Calu3 (cell line): ENCODE measurements around the gene INTS6L. TPM values are rescaled to one million over a fixed set of nuclear protein-coding genes. Genes with fewer than 3 reads are reported as not detected.

Experiments
- Bru-seq: library from RNA; stranded (reverse); fragments of 400-500 nt; gene quantifications from one replicate; lab custom pipeline; 2021; lab: Mats Ljungman, UMichigan
- BruChase-seq, 2 experiments: library from RNA; stranded (reverse); fragments of 400-500 nt; gene quantifications; one replicate each; lab custom pipeline; 2021; lab: Mats Ljungman, UMichigan
- BruUV-seq: library from RNA; stranded (reverse); fragments of 400-500 nt; replicated peaks from 2 replicates; lab custom pipeline; 2021; lab: Mats Ljungman, UMichigan
- CTCF ChIA-PET: fragments of 300-600 bp; sonication (Branson Sonifier 250); formaldehyde crosslinking; loops from one replicate; lab custom pipeline; 2022; ENCODE audit warnings: antibody characterized with exemption; lab: Charles Lee
- DNase-seq: peaks from one replicate; pipeline ENCODE4 v3.0.0; 2022
- H3K27ac Mint-ChIP-seq: one replicate; pipeline ENCODE4 v1.8.0; 2022; ENCODE audit warnings: mixed read lengths; ENCODE audit not compliant: unreplicated experiment
- H3K27me3 Mint-ChIP-seq: one replicate; pipeline ENCODE4 v1.8.0; 2022; ENCODE audit warnings: mixed read lengths; ENCODE audit not compliant: unreplicated experiment
- H3K36me3 Mint-ChIP-seq: one replicate; pipeline ENCODE4 v1.8.0; 2022; ENCODE audit warnings: mild to moderate bottlenecking, moderate library complexity, mixed read lengths; ENCODE audit not compliant: insufficient read depth, unreplicated experiment
- H3K4me1 Mint-ChIP-seq: one replicate; pipeline ENCODE4 v1.8.0; 2022; ENCODE audit warnings: mild to moderate bottlenecking, low read depth, mixed read lengths; ENCODE audit not compliant: unreplicated experiment
- H3K4me3 Mint-ChIP-seq: one replicate; pipeline ENCODE4 v1.8.0; 2022; ENCODE audit warnings: mild to moderate bottlenecking, low read depth, moderate library complexity, mixed read lengths; ENCODE audit not compliant: unreplicated experiment
- H3K9me3 Mint-ChIP-seq: one replicate; pipeline ENCODE4 v1.8.0; 2022; ENCODE audit warnings: low read depth, mixed read lengths; ENCODE audit not compliant: unreplicated experiment
- intact Hi-C: fragments of 100-400 bp; cut with micrococcal nuclease; formaldehyde crosslinking; loops from one replicate; pipeline ENCODE4 v1.10.0; 2022; ENCODE audit not compliant: unreplicated experiment
- long read RNA-seq: library from polyadenylated mRNA; stranded (forward); transcript quantifications from one replicate; pipeline ENCODE4 v2.0.0, GENCODE V29; 2022
- total RNA-seq: library from RNA; stranded (reverse); gene quantifications from 2 replicates; pipeline ENCODE4 v1.2.3, GENCODE V29; 2022
- TF ChIP-seq, protein P1 (sequence below): fragments of 200-600 bp; IDR thresholded peaks from one replicate; pipeline ENCODE4 v1.8.0; 2022; ENCODE audit warnings: antibody characterized with exemption; ENCODE audit not compliant: unreplicated experiment

Gene INTS6L
- total RNA-seq (5.7 and 7.2 TPM in 2 replicates), Bru-seq, nascent RNA (percentile 58 among the genes with signal in this experiment), BruChase-seq, experiment 1, labeled RNA remaining after a 6-hour chase (percentile 47 among the genes with signal in this experiment), BruChase-seq, experiment 2, labeled RNA remaining after a 2-hour chase (percentile 66 among the genes with signal in this experiment)
- long read RNA-seq, partial matches to known transcripts, result 2 of 10 reads
- long read RNA-seq, other reads (novel, unspliced or antisense), result 5 of 10 reads

GRCh38 chrX:135520553-135521404 is at the start of gene INTS6L:
Gene INTS6L (plus strand): TSS chrX:135520660. CDS start chrX:135520993, 333 bp downstream.
- CTCF ChIA-PET, result interaction anchor here (0.9 to 1.3 kb wide), 2 partner anchors 28 to 131 kb away, joined by 3 to 4 read pairs; no protein-coding TSS in a partner anchor
- peak; percentile 76 for DNase-seq
- no TSS peak for BruUV-seq
- peak within 1 kb of the TSS; percentile 90 for H3K4me3 Mint-ChIP-seq
- peak within 1 kb of the TSS; percentile 94 for H3K27ac Mint-ChIP-seq
- no peaks in the 10 kb centered on the region for H3K4me1 Mint-ChIP-seq
- intact Hi-C loops, result no loop called here
- H3K27me3 Mint-ChIP-seq, result no peaks in the 10 kb centered on the region
- TF ChIP-seq, protein P1, sequence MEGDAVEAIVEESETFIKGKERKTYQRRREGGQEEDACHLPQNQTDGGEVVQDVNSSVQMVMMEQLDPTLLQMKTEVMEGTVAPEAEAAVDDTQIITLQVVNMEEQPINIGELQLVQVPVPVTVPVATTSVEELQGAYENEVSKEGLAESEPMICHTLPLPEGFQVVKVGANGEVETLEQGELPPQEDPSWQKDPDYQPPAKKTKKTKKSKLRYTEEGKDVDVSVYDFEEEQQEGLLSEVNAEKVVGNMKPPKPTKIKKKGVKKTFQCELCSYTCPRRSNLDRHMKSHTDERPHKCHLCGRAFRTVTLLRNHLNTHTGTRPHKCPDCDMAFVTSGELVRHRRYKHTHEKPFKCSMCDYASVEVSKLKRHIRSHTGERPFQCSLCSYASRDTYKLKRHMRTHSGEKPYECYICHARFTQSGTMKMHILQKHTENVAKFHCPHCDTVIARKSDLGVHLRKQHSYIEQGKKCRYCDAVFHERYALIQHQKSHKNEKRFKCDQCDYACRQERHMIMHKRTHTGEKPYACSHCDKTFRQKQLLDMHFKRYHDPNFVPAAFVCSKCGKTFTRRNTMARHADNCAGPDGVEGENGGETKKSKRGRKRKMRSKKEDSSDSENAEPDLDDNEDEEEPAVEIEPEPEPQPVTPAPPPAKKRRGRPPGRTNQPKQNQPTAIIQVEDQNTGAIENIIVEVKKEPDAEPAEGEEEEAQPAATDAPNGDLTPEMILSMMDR, result no peak
- peaks cover 30% of the 10 kb centered on the region for H3K36me3 Mint-ChIP-seq
- H3K9me3 Mint-ChIP-seq, result no peaks in the 10 kb centered on the region

GRCh38 chrX:135476378-135476777 is 44.1 kb upstream of the INTS6L start:
- no TSS peak for BruUV-seq
- intact Hi-C loops, result no loop called here
- Mint-ChIP-seq H3K27me3 (peaks cover 49% of the 10 kb centered on the region), H3K9me3 (no peaks in the 10 kb centered on the region), H3K27ac (no peak overlapping the region), H3K36me3 (no peaks in the 10 kb centered on the region), H3K4me3 (no peak overlapping the region), H3K4me1 (no peaks in the 10 kb centered on the region)
- CTCF ChIA-PET, result no interaction called here
- no peak for DNase-seq
- TF ChIP-seq, protein P1, result no peak

DNA sequence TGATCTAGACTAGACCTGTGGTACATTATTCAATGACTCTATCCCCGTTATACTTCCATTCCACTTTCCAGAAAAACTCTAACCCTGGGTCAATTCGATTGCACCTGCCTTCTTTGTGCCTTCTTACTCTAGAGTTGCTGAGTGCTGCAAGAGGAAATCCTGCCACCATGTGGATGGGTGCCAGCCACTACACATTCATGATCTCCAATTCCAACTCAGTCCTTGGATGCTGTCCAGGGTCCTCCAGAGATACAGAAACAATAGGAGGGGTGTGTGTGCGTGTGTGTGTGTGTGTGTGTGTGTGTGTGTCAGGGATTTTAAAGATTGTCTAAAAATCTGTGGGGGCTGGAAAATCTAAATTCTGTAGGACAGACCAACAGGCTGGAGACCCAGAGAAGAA is 42.9 kb upstream of the INTS6L start:
- Mint-ChIP-seq H3K9me3 (no peaks in the 10 kb centered on the region), H3K27me3 (peaks cover 42% of the 10 kb centered on the region), H3K36me3 (no peaks in the 10 kb centered on the region), H3K27ac (no peak overlapping the region), H3K4me1 (no peaks in the 10 kb centered on the region), H3K4me3 (no peak overlapping the region)
- CTCF ChIA-PET, result no interaction called here
- no TSS peak for BruUV-seq
- DNase-seq, result peak; percentile 65
- TF ChIP-seq, protein P1, result no peak
- intact Hi-C loops, result no loop called here

GRCh38 chrX:135480076-135480475 is 40.4 kb upstream of the INTS6L start:
- Mint-ChIP-seq H3K4me1 (no peaks in the 10 kb centered on the region), H3K4me3 (no peak overlapping the region), H3K27ac (no peak overlapping the region), H3K9me3 (no peaks in the 10 kb centered on the region), H3K36me3 (no peaks in the 10 kb centered on the region), H3K27me3 (peaks cover 20% of the 10 kb centered on the region)
- CTCF ChIA-PET, result no interaction called here
- TF ChIP-seq, protein P1, result no peak
- intact Hi-C loops, result loop anchor here (5.0 to 10.0 kb wide), 2 partner anchors 117 to 455 kb away; no protein-coding TSS in a partner anchor
- no TSS peak for BruUV-seq
- no peak for DNase-seq
